GM23248 (cell line): Measurements from ENCODE around the gene PDE6D.

Experiments used
- EZH2 ChIP-seq: fragments of 200-600 bp; sonication (generic); IDR thresholded peaks from 2 replicates; pipeline ENCODE4 v1.6.1; 2018; ENCODE audit warnings: antibody characterized with exemption, mild to moderate bottlenecking; ENCODE audit not compliant: insufficient read depth, poor library complexity, severe bottlenecking
- EZH2phosphoT487 ChIP-seq: fragments of 200-600 bp; sonication (generic); IDR thresholded peaks from 2 replicates; pipeline ENCODE4 v1.6.1; 2018; ENCODE audit warnings: antibody characterized with exemption, moderate library complexity, mild to moderate bottlenecking, low read depth; ENCODE audit not compliant: insufficient read depth

- TF ChIP-seq EZH2phosphoT487 (no peak), EZH2 (no peak)
These were observed 39.8 kb upstream of the PDE6D start for GRCh38 chr2:231820786-231821303.
